Measurements from ENCODE around the gene NCAM1.

The NCAM1 gene

DNA sequence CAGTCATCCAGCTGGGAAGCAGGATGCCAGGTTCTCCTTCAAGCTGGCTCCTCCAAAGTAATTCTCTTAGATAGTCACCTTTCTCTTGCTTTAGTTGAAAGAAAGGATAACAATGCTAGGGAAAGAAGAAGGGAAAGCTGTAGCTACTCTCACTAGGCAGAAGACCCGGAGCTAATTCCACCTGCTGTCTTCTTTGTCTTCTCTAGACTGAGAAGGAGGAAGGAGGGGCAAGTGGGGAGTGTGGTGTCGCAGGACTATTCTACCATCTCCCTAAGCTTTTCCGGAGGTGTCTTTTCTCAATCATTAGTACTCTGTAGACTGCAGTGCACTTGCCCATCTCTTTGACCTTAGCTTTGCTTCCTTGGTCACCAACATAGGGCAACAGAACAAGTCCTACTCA lies 162.8 kb downstream of the NCAM1 start:
- TF ChIP-seq, protein P1, sequence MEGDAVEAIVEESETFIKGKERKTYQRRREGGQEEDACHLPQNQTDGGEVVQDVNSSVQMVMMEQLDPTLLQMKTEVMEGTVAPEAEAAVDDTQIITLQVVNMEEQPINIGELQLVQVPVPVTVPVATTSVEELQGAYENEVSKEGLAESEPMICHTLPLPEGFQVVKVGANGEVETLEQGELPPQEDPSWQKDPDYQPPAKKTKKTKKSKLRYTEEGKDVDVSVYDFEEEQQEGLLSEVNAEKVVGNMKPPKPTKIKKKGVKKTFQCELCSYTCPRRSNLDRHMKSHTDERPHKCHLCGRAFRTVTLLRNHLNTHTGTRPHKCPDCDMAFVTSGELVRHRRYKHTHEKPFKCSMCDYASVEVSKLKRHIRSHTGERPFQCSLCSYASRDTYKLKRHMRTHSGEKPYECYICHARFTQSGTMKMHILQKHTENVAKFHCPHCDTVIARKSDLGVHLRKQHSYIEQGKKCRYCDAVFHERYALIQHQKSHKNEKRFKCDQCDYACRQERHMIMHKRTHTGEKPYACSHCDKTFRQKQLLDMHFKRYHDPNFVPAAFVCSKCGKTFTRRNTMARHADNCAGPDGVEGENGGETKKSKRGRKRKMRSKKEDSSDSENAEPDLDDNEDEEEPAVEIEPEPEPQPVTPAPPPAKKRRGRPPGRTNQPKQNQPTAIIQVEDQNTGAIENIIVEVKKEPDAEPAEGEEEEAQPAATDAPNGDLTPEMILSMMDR (IDR thresholded peaks at IDR 0.05) = no peak

GRCh38 chr11:113124578-113124977 lies 163.4 kb downstream of the NCAM1 start:
- TF ChIP-seq, protein P1 (IDR thresholded peaks at IDR 0.05) = no peak

DNA sequence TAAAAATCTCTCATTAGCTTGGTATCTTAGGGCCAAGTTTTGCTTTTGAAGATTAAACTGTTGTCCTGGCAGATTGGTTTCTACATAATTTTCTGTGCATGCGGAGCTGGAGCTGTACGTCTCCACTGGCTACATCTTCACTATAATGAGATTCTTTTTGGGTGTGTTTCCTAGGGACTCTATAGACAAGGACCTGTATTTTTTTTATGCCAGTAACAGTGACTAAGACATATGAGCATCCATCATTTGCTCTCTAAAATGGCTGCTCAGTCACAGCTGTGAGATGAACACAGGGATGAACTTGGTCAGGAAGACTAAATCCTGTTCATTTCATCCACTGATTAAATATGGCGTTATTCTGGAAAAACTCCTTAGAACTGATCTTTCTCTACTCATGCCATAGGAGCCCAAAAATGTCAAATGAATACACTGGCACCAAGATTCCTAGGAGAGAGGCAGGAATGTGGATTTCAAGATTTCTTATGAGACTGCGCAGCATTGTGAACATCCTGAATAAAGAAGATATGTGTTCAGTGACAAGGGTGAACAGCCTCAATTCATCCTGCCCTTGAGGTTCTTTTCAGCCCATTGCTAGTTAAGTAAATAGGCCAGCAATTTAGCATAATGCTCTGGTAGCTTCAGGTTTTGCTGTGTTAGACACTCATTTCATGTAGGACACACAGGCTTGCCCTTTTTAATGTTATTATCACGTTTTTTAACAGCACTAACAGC lies 168.2 kb downstream of the NCAM1 start:
- TF ChIP-seq, protein P1 (IDR thresholded peaks at IDR 0.05) = no peak

DNA sequence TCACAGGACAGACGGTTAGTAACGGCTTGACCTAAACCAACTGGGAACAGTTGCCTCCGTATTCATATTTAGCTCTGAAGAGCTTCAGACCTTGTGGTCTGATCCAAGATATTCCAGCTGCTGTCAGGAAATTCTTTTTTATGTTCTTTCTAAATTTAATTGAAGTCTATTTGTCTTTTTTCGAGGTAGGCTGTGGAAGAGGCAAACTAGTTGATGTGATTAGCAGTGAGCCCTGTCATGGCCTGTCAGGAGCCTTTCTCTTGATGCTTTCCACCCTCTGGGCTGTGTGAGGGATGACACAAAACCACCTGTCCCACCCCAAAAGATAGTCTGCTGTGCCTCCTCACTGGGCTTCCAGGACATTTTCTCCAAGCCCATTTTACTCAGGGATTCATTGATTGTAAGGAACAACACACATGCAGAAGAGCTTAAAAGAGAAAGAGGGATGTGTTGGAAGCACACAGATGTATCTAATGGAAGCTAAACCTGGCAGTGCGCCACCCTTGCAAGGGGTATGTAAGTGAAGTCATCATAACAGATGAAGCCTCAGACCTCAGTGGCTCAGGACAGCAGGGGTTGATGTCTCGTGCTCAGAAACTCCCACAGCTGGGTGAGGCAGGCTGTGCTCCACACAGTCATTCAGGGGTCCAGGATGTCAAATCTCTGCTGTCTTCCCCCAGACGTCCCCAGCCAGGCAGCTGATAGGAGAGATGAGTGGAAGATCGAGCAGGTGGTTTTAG lies 170.0 kb downstream of the NCAM1 start:
- TF ChIP-seq, protein P1 (IDR thresholded peaks at IDR 0.05) = no peak

GRCh38 chr11:113133071-113133470 lies 171.9 kb downstream of the NCAM1 start:
- TF ChIP-seq, protein P1 (IDR thresholded peaks at IDR 0.05) = no peak

DNA sequence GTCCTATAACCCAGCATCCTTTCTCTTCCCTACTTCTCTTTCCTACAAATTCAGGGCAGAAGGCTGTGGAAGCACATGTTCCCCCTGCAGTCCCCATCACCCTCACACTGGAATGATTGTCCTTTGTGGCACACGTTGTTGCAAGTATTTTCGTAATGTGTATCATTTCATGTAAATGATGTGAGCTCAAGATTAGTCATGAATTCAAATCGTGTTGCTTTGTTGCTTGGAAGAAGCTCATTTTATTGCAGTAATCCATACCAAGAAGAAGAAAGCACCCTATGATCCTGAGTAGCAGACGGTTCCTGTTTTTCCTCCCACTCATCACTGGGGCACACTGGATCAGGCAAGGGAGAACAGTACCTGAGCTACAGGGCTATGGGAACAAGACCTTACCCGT lies 173.4 kb downstream of the NCAM1 start:
- TF ChIP-seq, protein P1 (IDR thresholded peaks at IDR 0.05) = no peak

DNA sequence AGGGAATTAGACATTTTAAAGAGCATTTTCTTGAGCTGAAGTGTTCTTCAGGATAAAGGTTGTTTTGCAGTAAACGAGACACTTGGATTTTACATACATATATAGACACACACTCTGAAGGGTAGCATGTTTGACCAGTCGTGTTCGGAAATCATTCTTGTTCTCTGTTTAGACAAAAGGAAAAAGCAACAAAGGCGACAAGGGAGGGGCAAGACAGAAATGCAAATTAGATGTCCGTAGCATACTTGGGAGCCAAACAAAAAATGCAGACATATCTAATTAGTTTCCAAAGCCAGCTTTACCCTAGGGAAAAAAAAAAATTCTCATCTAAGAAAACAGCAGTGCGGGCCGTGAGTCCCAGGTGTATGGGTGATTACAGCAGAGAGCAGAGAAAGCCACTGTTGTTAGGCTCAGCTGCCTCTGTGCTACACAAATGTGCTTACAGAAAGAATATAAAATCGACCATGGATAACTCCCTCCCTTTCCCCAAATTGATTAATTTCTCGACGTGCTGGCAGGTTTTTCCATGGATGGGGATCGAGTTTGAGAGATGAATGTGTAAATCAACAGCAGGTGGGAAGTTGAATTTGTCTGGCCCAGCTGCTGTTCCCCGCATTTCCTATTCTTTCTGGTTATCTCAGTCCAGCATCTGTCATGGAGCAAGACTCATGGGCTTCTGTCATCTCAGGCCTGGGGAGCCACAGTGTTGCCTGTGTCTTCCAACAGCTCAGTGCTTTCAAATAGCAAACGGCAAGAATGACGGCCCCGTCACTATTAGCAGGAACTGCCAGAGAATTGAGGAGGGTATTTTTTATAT lies 176.7 kb downstream of the NCAM1 start:
- TF ChIP-seq, protein P1 (IDR thresholded peaks at IDR 0.05) = no peak
